GM12878 (cell line): Measurements from ENCODE around the gene TTC9C. TPM values are rescaled to one million over a fixed set of nuclear protein-coding genes. Genes with fewer than 3 reads are reported as not detected.
A peak's percentile ranks its signal among the peaks of the same experiment; 100 is the strongest.

Source experiments
- BCL11A ChIP-seq: IDR thresholded peaks from 2 replicates; pipeline ENCODE4 v1.6.1; 2011; ENCODE audit warnings: low read depth, low read length
- CBFB ChIP-seq: IDR thresholded peaks from 2 replicates; pipeline ENCODE4 v1.6.1; 2016; ENCODE audit warnings: antibody characterized with exemption, low read depth
- CHD2 ChIP-seq: IDR thresholded peaks from 2 replicates; pipeline ENCODE4 v1.6.1; 2011; ENCODE audit warnings: low read depth, low read length, improper control_type of control experiment, borderline replicate concordance
- DPF2 ChIP-seq: fragments of 450-650 bp; IDR thresholded peaks from 2 replicates; pipeline ENCODE4 v1.6.1; 2017; ENCODE audit warnings: mild to moderate bottlenecking
- ETV6 ChIP-seq, 2 experiments: fragments of 450-650 bp in 1 of 2; IDR thresholded peaks in 1 of 2; conservative IDR thresholded peaks in 1 of 2; 2 replicates each; pipeline ENCODE4 v1.6.1; 2014; ENCODE audit warnings: antibody characterized with exemption in 1 of 2, borderline replicate concordance in 1 of 2, low read depth in 1 of 2, mild to moderate bottlenecking in 1 of 2, moderate library complexity in 1 of 2
- GABPA ChIP-seq: IDR thresholded peaks from 2 replicates; pipeline ENCODE4 v1.6.1; 2014; ENCODE audit warnings: antibody characterized with exemption, low read depth, mild to moderate bottlenecking, inconsistent platforms
- HCFC1 ChIP-seq: fragments of 150-350 bp; IDR thresholded peaks from 2 replicates; pipeline ENCODE4 v1.6.1; 2014; ENCODE audit warnings: low read length
- HDAC2 ChIP-seq: fragments of 200-600 bp; sonication (generic); IDR thresholded peaks from 2 replicates; pipeline ENCODE4 v1.6.1; 2017
- KLF5 ChIP-seq: fragments of 450-650 bp; IDR thresholded peaks from 2 replicates; pipeline ENCODE4 v1.6.1; 2014; ENCODE audit warnings: mild to moderate bottlenecking; ENCODE audit not compliant: partially characterized antibody
- MTA2 ChIP-seq: fragments of 450-650 bp; IDR thresholded peaks from 2 replicates; pipeline ENCODE4 v1.6.1; 2016; ENCODE audit warnings: low read depth, mild to moderate bottlenecking, moderate library complexity
- MXI1 ChIP-seq: fragments of 150-350 bp; IDR thresholded peaks from 2 replicates; pipeline ENCODE4 v1.6.1; 2011; ENCODE audit warnings: low read depth, mild to moderate bottlenecking, inconsistent platforms, low read length, improper control_type of control experiment
- NR2C1 ChIP-seq: fragments of 450-650 bp; IDR thresholded peaks from 2 replicates; pipeline ENCODE4 v1.6.1; 2017; ENCODE audit warnings: antibody characterized with exemption, mild to moderate bottlenecking, moderate library complexity
- PAX8 ChIP-seq: fragments of 450-650 bp; IDR thresholded peaks from 2 replicates; pipeline ENCODE4 v1.6.1; 2017; ENCODE audit warnings: mild to moderate bottlenecking, moderate library complexity
- PBX3 ChIP-seq: IDR thresholded peaks from 2 replicates; pipeline ENCODE4 v1.6.1; 2011; ENCODE audit warnings: mild to moderate bottlenecking, low read depth, low read length, moderate library complexity; ENCODE audit not compliant: insufficient replicate concordance
- PKNOX1 ChIP-seq: fragments of 450-650 bp; IDR thresholded peaks from 2 replicates; pipeline ENCODE4 v1.6.1; 2016; ENCODE audit warnings: mild to moderate bottlenecking
- POLR2A ChIP-seq: IDR thresholded peaks from 2 replicates; pipeline ENCODE4 v1.6.1; 2011; ENCODE audit warnings: low read depth, mild to moderate bottlenecking, low read length
- REST ChIP-seq: IDR thresholded peaks from 2 replicates; pipeline ENCODE4 v1.6.1; 2012; ENCODE audit warnings: mild to moderate bottlenecking, low read depth, low read length
- RUNX3 ChIP-seq: IDR thresholded peaks from 2 replicates; pipeline ENCODE4 v1.6.1; 2012; ENCODE audit warnings: low read length, inconsistent platforms
- STAT1 ChIP-seq: fragments of 450-650 bp; conservative IDR thresholded peaks from 2 replicates; pipeline ENCODE4 v1.6.1; 2014; ENCODE audit warnings: antibody characterized with exemption, mild to moderate bottlenecking
- SUZ12 ChIP-seq: fragments of 200-600 bp; sonication (generic); IDR thresholded peaks from one replicate; pipeline ENCODE4 v1.6.1; 2018; ENCODE audit warnings: antibody characterized with exemption, mild to moderate bottlenecking; ENCODE audit not compliant: unreplicated experiment
- ZBTB33 ChIP-seq: fragments of 450-650 bp; IDR thresholded peaks from 2 replicates; pipeline ENCODE4 v1.6.1; 2017; ENCODE audit warnings: mild to moderate bottlenecking
- ZNF384 ChIP-seq: IDR thresholded peaks from 2 replicates; pipeline ENCODE4 v1.6.1; 2012; ENCODE audit warnings: low read depth, mild to moderate bottlenecking, low read length, improper control_type of control experiment, borderline replicate concordance
- polyA plus RNA-seq, 11 experiments: library from polyadenylated mRNA; depleted of rRNA in 4 of 11; unstranded in 6 of 11; stranded (reverse) in 5 of 11; fragments of >200 nt; fragmentation: Nextera tagmentation in 4 of 11; fragmentation: Illumina TruSeq in 1 of 11; extraction: Ambion mirVana in 4 of 11; extraction: Trizol in 1 of 11; gene quantifications; 1 replicate in 1 of 11; 2 replicates in 10 of 11; pipeline versions ENCODE4 v1.2.1 to v1.2.3, GENCODE V29; 2011 to 2016; ENCODE audit warnings: inconsistent platforms in 2 of 11, missing spikeins in 2 of 11, low read depth in 1 of 11
- total RNA-seq, 4 experiments: library from RNA; depleted of rRNA in 3 of 4; stranded (reverse); fragments of >200 nt in 3 of 4; fragmentation: Illumina TruSeq in 1 of 4; extraction: Trizol in 1 of 4; gene quantifications; 2 replicates each; pipeline versions ENCODE4 v1.2.1 to v1.2.3, GENCODE V29; 2013 to 2021

The TTC9C gene
- total and polyA plus RNA-seq, 10 of the 15 experiments (the other 5 are each of a cell fraction or from before 2014, with no cell fraction given), result 42.0 to 72.3 (median 50.4) TPM

GRCh38 chr11:62727165-62727871 is 968 bp upstream of the TTC9C start, which contains the start of gene HNRNPUL2 (continued):
- peak; percentile 83; the same call in 1 of the 2 replicates for TF ChIP-seq DPF2
- peak; percentile 46; the same call in 1 of the 2 replicates for TF ChIP-seq STAT1
- TF ChIP-seq REST, result no peak
- TF ChIP-seq PBX3, result no peak
- TF ChIP-seq CHD2, result peak; percentile 79; the same call in 1 of the 2 replicates
- no peak for TF ChIP-seq GABPA
- TF ChIP-seq HCFC1, result peak; percentile 53
- no peak for TF ChIP-seq ZNF384
- peak; percentile 81 for TF ChIP-seq MXI1
- TF ChIP-seq ZBTB33, result no peak; the same call in 1 of the 2 replicates
- TF ChIP-seq RUNX3, result 0 out of 2 replicates have a peak, but pooled peaks have one; percentile 20
- peak; percentile 71 for TF ChIP-seq NR2C1
- peak; percentile 96 for TF ChIP-seq POLR2A
- TF ChIP-seq PKNOX1, result peak; percentile 70
- TF ChIP-seq ETV6 (conservative IDR thresholded peaks at IDR 0.05 in 1 of 2, IDR thresholded peaks at IDR 0.05 in 1 of 2; ENCODE audit: borderline replicate concordance in 1 of 2, low read depth in 1 of 2), result peak in 1 of 2 experiments; percentile 17; a peak in 2 of 4 replicates
- no peak for TF ChIP-seq SUZ12
- TF ChIP-seq HDAC2, result no peak
- no peak for TF ChIP-seq BCL11A
- peak; percentile 16 for TF ChIP-seq KLF5
- peak; percentile 67 for TF ChIP-seq CBFB
- no peak for TF ChIP-seq MTA2
- TF ChIP-seq PAX8, result no peak
